ENCODE data around the gene F5. TPM values are rescaled to one million over a fixed set of nuclear protein-coding genes. Genes with fewer than 3 reads are reported as not detected.
A peak's percentile ranks its signal among the peaks of the same experiment; 100 is the strongest.

F5 gene
- total and polyA plus RNA-seq, 2 of the 13 experiments (the other 11 are each of a cell fraction or from before 2014, with no cell fraction given): 38.3 to 64.0 TPM

DNA sequence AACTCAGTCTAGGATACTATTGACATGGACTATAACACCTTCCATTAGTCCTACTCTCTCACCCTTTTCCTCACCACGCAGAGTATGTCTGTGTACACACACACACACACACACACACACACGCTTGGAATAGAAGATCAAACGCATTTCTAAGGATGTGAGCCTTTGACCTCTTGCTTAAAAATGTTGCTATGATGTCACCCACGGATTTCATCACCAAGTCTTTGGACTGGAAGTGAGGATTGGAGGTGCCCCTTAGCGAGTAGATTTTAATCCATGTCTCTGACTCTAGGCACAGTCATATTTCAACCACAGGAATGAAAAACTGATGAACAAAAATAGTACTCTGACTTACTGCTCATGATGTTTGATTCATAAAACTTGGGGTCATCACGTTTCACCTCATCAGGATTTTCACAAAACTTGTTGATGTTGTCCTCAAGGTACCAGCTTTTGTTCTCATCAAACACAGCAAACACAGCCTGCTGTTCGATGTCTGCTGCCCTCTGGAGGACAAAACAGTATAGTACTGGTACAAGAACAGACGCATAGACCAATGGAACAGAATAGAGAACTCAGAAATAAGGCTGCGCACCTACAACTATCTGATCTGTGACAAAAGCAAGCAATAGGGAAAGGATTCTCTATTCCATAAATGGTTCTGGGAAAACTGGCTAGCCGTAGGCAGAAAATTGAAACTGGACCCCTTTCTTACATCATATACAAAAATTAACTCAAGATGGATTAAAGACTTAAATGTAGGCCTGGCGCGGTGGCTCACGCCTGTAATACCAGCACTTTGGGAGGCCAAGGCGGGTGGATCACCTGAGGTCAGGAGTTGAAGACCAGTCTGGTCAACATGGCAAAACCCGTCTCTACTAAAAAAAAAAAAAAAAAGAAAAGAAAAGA, 39.9 kb downstream of the F5 start (continued):
- TF ChIP-seq, protein P1, sequence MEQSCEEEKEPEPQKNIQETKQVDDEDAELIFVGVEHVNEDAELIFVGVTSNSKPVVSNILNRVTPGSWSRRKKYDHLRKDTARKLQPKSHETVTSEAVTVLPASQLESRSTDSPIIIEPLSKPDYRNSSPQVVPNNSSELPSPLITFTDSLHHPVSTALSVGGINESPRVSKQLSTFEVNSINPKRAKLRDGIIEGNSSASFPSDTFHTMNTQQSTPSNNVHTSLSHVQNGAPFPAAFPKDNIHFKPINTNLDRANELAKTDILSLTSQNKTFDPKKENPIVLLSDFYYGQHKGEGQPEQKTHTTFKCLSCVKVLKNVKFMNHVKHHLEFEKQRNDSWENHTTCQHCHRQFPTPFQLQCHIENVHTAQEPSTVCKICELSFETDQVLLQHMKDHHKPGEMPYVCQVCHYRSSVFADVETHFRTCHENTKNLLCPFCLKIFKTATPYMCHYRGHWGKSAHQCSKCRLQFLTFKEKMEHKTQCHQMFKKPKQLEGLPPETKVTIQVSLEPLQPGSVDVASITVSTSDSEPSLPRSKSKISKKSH (CRISPR knock-in tag; IDR thresholded peaks at IDR 0.05; ENCODE audit: borderline replicate concordance): no peak
- TF ChIP-seq, protein P2, sequence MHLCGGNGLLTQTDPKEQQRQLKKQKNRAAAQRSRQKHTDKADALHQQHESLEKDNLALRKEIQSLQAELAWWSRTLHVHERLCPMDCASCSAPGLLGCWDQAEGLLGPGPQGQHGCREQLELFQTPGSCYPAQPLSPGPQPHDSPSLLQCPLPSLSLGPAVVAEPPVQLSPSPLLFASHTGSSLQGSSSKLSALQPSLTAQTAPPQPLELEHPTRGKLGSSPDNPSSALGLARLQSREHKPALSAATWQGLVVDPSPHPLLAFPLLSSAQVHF (CRISPR knock-in tag; IDR thresholded peaks at IDR 0.05): no peak
- TF ChIP-seq REXO4 (CRISPR knock-in tag; IDR thresholded peaks at IDR 0.05; ENCODE audit: borderline replicate concordance) (no peak), ZMAT3 (CRISPR knock-in tag; conservative IDR thresholded peaks at IDR 0.05) (no peak), NR2F2 (IDR thresholded peaks at IDR 0.05; ENCODE audit: borderline replicate concordance, low read depth) (peak; percentile 35; the same call in 1 of the 2 replicates), TCF7L2 (IDR thresholded peaks at IDR 0.05; ENCODE audit: low read depth, low read length) (no peak), HNF4A (CRISPR knock-in tag; IDR thresholded peaks at IDR 0.05) (no peak), ZNF205 (CRISPR knock-in tag; IDR thresholded peaks at IDR 0.05) (no peak), FOXA1 (IDR thresholded peaks at IDR 0.05) (0 out of 2 replicates have a peak, but pooled peaks have one; percentile 26), FOXA1 (CRISPR knock-in tag; IDR thresholded peaks at IDR 0.05) (peak; percentile 28; the same call in 1 of the 2 replicates)
- TF ChIP-seq, protein P3, sequence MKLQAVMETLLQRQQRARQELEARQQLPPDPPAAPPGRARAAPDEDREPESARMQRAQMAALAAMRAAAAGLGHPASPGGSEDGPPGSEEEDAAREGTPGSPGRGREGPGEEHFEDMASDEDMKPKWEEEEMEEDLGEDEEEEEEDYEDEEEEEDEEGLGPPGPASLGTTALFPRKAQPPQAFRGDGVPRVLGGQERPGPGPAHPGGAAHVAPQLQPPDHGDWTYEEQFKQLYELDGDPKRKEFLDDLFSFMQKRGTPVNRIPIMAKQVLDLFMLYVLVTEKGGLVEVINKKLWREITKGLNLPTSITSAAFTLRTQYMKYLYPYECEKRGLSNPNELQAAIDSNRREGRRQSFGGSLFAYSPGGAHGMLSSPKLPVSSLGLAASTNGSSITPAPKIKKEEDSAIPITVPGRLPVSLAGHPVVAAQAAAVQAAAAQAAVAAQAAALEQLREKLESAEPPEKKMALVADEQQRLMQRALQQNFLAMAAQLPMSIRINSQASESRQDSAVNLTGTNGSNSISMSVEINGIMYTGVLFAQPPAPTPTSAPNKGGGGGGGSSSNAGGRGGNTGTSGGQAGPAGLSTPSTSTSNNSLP (IDR thresholded peaks at IDR 0.05; ENCODE audit: low read depth, low read length): no peak
- TF ChIP-seq, protein P4, sequence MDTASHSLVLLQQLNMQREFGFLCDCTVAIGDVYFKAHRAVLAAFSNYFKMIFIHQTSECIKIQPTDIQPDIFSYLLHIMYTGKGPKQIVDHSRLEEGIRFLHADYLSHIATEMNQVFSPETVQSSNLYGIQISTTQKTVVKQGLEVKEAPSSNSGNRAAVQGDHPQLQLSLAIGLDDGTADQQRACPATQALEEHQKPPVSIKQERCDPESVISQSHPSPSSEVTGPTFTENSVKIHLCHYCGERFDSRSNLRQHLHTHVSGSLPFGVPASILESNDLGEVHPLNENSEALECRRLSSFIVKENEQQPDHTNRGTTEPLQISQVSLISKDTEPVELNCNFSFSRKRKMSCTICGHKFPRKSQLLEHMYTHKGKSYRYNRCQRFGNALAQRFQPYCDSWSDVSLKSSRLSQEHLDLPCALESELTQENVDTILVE (CRISPR knock-in tag; IDR thresholded peaks at IDR 0.05): no peak
- TF ChIP-seq, protein P5, sequence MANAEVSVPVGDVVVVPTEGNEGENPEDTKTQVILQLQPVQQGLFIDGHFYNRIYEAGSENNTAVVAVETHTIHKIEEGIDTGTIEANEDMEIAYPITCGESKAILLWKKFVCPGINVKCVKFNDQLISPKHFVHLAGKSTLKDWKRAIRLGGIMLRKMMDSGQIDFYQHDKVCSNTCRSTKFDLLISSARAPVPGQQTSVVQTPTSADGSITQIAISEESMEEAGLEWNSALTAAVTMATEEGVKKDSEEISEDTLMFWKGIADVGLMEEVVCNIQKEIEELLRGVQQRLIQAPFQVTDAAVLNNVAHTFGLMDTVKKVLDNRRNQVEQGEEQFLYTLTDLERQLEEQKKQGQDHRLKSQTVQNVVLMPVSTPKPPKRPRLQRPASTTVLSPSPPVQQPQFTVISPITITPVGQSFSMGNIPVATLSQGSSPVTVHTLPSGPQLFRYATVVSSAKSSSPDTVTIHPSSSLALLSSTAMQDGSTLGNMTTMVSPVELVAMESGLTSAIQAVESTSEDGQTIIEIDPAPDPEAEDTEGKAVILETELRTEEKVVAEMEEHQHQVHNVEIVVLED (CRISPR knock-in tag; IDR thresholded peaks at IDR 0.05; ENCODE audit: borderline replicate concordance): no peak
- TF ChIP-seq, protein P6, sequence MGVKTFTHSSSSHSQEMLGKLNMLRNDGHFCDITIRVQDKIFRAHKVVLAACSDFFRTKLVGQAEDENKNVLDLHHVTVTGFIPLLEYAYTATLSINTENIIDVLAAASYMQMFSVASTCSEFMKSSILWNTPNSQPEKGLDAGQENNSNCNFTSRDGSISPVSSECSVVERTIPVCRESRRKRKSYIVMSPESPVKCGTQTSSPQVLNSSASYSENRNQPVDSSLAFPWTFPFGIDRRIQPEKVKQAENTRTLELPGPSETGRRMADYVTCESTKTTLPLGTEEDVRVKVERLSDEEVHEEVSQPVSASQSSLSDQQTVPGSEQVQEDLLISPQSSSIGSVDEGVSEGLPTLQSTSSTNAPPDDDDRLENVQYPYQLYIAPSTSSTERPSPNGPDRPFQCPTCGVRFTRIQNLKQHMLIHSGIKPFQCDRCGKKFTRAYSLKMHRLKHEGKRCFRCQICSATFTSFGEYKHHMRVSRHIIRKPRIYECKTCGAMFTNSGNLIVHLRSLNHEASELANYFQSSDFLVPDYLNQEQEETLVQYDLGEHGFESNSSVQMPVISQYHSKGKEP (CRISPR knock-in tag; IDR thresholded peaks at IDR 0.05): no peak
- TF ChIP-seq, protein P7, sequence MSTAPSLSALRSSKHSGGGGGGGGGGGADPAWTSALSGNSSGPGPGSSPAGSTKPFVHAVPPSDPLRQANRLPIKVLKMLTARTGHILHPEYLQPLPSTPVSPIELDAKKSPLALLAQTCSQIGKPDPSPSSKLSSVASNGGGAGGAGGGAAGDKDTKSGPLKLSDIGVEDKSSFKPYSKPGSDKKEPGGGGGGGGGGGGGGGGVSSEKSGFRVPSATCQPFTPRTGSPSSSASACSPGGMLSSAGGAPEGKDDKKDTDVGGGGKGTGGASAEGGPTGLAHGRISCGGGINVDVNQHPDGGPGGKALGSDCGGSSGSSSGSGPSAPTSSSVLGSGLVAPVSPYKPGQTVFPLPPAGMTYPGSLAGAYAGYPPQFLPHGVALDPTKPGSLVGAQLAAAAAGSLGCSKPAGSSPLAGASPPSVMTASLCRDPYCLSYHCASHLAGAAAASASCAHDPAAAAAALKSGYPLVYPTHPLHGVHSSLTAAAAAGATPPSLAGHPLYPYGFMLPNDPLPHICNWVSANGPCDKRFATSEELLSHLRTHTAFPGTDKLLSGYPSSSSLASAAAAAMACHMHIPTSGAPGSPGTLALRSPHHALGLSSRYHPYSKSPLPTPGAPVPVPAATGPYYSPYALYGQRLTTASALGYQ (CRISPR knock-in tag; IDR thresholded peaks at IDR 0.05): no peak
- TF ChIP-seq, protein P8, sequence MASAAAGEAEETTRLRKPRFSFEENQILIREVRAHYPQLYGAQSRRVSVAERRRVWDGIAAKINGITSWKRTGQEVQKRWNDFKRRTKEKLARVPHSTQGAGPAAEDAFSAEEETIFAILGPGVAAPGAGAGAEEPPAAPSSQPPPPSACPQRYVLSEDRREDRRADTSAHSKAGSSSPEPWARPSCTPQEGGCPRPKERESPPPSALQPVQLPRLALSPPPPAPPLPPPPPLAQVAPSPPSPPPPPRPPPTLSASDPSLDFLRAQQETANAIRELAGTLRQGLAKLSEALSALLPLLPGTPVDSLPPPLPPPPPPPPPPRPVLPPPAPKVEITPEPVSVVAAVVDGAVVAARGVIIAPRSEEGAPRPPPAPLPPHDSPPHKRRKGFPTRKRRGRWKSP (CRISPR knock-in tag; IDR thresholded peaks at IDR 0.05): no peak

Data from HepG2 (cell line).